Epithelial cell of proximal tubule (primary cell): ENCODE data around the gene MTIF2. TPM values are rescaled to one million over a fixed set of nuclear protein-coding genes. Genes with fewer than 3 reads are reported as not detected.

Experiments
- DNase-seq: peaks from one replicate; pipeline ENCODE4 v3.0.0-alpha.2; 2011; ENCODE audit warnings: low read depth
- H3K4me3 ChIP-seq: 2 replicates; pipeline ENCODE4 v1.5.1; 2011; ENCODE audit warnings: low read depth, mild to moderate bottlenecking, low read length
- total RNA-seq: library from RNA; depleted of rRNA; stranded (reverse); fragments of >200 nt; gene quantifications from 2 replicates; pipeline ENCODE4 v1.2.3, GENCODE V29; 2015
- TF ChIP-seq, protein P1 (sequence below): conservative IDR thresholded peaks from 2 replicates; pipeline ENCODE4 v1.5.1; 2012; ENCODE audit warnings: low read depth, mild to moderate bottlenecking, low read length

MTIF2 gene
- total RNA-seq, 1 donor from 2014 or later = 22.7 TPM

DNA sequence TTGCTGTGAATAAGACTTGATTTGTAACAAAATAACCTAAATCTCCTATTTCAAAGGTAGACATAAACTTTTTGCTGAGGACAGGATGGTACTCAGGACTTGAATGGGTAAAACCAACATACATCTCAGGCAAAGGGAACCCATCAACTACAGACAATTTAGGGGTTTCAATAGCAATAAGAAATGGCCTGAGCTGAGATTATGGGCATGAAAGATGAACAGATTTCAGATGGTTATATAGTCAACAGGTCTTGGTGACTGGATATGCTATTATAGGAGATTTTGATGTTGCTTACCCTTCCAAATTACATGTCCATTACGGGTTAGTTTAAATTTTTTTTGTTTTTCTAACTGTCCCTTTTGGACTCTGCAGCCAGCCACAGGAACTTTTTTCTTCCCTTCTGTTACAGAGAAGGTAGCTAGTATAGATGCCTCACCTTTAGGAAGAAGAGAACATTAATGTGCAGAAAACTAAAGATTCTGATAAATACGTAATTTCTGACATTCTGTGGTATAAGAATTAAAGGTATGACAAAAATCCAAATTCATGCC, 32.0 kb downstream of the MTIF2 start:
- TF ChIP-seq, protein P1, sequence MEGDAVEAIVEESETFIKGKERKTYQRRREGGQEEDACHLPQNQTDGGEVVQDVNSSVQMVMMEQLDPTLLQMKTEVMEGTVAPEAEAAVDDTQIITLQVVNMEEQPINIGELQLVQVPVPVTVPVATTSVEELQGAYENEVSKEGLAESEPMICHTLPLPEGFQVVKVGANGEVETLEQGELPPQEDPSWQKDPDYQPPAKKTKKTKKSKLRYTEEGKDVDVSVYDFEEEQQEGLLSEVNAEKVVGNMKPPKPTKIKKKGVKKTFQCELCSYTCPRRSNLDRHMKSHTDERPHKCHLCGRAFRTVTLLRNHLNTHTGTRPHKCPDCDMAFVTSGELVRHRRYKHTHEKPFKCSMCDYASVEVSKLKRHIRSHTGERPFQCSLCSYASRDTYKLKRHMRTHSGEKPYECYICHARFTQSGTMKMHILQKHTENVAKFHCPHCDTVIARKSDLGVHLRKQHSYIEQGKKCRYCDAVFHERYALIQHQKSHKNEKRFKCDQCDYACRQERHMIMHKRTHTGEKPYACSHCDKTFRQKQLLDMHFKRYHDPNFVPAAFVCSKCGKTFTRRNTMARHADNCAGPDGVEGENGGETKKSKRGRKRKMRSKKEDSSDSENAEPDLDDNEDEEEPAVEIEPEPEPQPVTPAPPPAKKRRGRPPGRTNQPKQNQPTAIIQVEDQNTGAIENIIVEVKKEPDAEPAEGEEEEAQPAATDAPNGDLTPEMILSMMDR = no peak
- H3K4me3 ChIP-seq = no peak overlapping the region
- no peak for DNase-seq

DNA sequence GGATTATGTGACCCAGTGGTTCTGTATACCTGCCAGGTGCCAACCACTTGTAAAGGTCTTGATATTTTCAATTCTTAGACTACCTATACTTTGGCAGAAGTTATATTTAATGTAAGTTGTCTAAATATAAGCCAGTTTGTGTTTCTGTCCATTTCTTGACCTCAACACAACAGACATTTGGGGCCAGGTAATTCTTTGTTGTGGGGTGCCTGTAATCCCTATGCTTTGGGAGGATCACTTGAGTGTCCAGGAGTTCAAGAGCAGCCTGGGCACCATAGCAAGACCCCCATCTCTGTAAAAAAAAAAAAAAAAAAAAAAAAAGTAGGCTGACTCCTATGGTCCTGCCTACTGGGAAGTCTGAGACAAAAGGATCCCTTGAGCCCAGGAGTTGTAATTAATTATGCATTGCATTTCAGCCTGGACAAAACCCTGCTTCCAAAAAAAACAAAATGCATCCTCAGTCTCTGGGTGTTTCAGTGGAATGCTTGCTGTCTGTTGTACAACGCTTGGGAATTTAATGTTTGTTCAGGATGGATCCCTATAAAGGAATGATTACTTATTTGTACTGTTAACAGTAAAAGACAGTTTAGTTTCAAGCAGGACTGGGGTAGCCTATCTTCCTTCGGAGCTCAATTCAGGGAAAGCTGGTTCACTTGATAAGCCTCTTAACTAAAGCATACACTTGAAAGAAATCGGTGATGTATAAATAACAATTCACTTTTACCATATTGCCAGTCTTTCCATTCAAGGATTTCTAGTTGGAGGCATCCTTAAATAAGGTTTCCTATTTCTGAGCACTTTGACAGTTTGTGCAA, 33.1 kb downstream of the MTIF2 start:
- TF ChIP-seq, protein P1 = no peak
- no peak for DNase-seq
- no peak overlapping the region for H3K4me3 ChIP-seq

DNA sequence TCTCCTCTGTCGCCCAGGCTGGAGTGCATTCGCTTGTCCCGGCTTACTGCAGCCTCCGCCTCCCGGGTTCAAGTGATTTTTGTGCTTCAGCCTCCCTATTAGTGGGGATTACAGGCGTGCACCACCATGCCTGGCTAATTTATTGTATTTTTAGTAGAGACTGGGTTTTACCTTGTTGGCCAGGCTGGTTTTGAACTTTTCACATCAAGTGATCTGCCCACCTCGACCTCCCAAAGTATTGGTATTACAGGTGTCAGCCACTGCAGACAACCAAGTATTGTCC, 35.4 kb downstream of the MTIF2 start:
- H3K4me3 ChIP-seq = peak overlapping the region; percentile 98
- DNase-seq = no peak
- TF ChIP-seq, protein P1 = no peak

DNA sequence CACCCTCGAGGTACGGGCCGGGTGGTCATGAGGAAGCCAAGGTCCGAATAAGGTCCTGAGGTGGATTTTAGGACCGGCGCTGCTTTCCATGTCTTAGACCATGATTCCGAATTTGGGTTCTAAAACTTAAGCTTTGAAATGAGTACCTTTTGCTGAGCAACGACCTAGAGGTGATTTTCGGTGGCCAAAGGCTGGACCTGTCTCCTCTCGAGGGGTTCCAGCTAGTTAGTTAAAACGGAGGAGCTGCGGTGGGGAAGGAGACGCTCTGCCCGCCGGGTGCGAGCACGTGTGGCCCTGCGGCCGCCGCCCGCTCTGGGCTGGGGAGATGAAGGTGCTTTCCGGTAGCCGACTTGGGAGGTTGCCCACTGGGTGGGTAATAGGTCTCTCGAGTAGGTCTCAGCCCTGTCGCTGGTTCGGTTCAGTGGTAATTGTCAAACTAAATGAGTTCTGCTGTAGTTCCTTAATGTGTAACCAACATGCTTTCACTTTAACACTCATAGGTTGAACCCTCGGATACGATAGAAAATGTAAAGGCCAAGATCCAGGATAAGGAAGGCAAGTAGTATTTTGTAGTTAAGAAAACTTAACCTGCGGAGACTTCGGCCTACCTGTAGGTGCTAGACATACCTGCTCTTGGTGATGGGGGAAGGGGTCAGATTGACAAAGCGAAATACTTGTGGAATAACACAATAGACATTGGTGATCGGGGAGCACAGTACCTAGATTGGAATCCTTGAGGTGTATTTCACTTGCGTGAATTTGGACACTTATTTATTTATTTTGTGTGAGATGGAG, 36.0 kb downstream of the MTIF2 start:
- TF ChIP-seq, protein P1 = no peak
- DNase-seq = no peak
- H3K4me3 ChIP-seq = peak overlapping the region; percentile 98

DNA sequence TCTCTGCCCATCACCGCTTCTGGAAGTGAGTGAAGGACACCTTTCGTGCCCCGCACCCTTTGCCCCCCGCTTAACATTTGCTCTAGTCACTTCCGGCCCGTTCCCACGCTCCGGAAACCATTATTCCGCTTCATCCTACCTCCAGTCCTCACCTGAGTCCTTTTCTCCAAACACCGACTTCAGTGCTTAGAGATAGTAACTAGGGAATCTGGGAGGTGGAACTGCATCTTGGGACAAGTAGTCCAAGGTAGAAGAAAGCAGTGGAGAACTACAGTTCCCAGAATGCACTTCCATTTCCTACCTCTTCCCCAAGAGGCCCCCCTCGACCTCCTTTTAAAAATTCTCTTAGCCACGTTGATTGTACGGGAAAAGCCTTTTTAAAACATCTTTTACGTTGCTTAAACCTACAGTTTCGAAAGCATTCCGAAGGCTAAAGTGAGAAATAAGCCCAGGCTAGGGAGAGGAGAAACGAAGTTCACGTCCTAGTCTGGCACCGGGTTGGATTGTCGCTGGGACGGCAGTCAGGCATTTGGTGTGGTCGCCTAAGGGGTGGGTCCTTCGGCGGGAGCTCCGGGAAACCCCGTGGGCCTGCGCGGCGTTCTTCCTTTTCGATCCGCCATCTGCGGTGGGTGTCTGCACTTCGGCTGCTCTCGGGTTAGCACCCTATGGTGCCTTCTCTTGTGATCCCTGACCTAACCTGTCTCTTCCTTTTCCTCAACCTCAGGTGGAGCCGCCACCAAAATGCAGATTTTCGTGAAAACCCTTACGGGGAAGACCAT, 36.8 kb downstream of the MTIF2 start, which contains the start of the genes CLHC1 and RPS27A:
Gene CLHC1, minus strand, starts transcription at position 210 of the 779 bp plus-strand sequence. CDS start 9,882 bp downstream, outside the sequence.
Gene RPS27A, plus strand, starts transcription at position 605 of the 779 bp plus-strand sequence. Its CDS starts 137 bp downstream, at position 742.
- peak within 1 kb of the TSS; percentile 98 for H3K4me3 ChIP-seq
- DNase-seq = peak; percentile 96
- TF ChIP-seq, protein P1 = no peak

DNA sequence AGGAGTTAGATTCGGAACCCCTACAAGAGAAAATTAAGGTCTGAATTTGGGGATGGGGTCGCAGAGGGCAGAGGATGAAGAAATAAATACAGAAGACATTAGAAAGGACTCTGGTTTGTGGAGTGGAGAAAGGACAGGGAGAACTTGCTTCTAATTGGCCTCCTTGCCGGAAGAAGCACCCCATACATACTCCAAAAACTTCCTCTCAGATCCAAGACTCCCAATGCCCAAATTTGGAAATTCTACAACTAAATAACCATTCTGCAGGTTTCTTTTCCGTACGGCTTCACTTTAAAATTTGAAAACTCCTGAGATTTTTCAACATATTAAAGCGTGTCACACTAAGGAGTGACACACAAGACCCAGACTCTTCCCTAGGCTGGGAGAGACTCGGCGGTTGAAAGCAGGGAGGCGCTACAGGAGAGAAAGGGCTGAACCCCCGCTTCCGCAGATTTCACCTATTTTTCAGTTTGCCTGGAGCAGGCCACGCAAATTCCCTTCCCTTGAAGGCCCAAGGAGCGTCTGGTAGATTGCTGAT, 37.4 kb downstream of the MTIF2 start:
- peak; percentile 4 for DNase-seq
- TF ChIP-seq, protein P1 = no peak
- peak overlapping the region; percentile 98 for H3K4me3 ChIP-seq
